IPS-NIHi7 (cell line): ENCODE data around the gene SSTR3.
"Not testable (repeated sequence)": the region's sequence is repeated elsewhere in the genome, so short reads cannot be mapped to it uniquely, and the experiment has no call there.

Experiments used
- DNase-seq: peaks from one replicate; pipeline ENCODE4 v3.0.0; 2012; ENCODE audit warnings: mixed read lengths; ENCODE audit errors: extremely low spot score

Gene SSTR3

GRCh38 chr22:37242395-37242918 lies 30.2 kb upstream of the SSTR3 start:
- DNase-seq, result no peak

GRCh38 chr22:37241351-37242142 lies 29.3 kb upstream of the SSTR3 start:
- DNase-seq, result no peak

GRCh38 chr22:37240941-37241320 lies 28.7 kb upstream of the SSTR3 start:
- no peak for DNase-seq

- no peak for DNase-seq
Measured at GRCh38 chr22:37240240-37240940, 28.1 kb upstream of the SSTR3 start.

GRCh38 chr22:37239336-37240239 lies 27.3 kb upstream of the SSTR3 start:
- DNase-seq, result no peak

GRCh38 chr22:37237371-37238268 lies 25.3 kb upstream of the SSTR3 start:
- DNase-seq, result no peak

- DNase-seq, result no peak
Measured at GRCh38 chr22:37235897-37236607, 23.8 kb upstream of the SSTR3 start.

- DNase-seq, result no peak
Measured at GRCh38 chr22:37234736-37235711, 22.7 kb upstream of the SSTR3 start.

GRCh38 chr22:37233751-37234631 lies 21.7 kb upstream of the SSTR3 start:
- no peak for DNase-seq

GRCh38 chr22:37233371-37233750 lies 21.1 kb upstream of the SSTR3 start:
- not testable (repeated sequence) for DNase-seq

GRCh38 chr22:37232140-37232998 lies 20.1 kb upstream of the SSTR3 start:
- no peak for DNase-seq

GRCh38 chr22:37231406-37232139 lies 19.3 kb upstream of the SSTR3 start:
- DNase-seq, result no peak

GRCh38 chr22:37230673-37231405 lies 18.6 kb upstream of the SSTR3 start:
- DNase-seq, result no peak

GRCh38 chr22:37229805-37230672 lies 17.8 kb upstream of the SSTR3 start:
- no peak for DNase-seq
